Right hindlimb (tissue), 1 donor: ENCODE data around the gene DRAP1.
A peak's percentile ranks its signal among the peaks of the same experiment; 100 is the strongest.

Experiments
- DNase-seq: peaks from one replicate; pipeline ENCODE4 v3.0.0-alpha.2; 2018

Gene DRAP1, protein sequence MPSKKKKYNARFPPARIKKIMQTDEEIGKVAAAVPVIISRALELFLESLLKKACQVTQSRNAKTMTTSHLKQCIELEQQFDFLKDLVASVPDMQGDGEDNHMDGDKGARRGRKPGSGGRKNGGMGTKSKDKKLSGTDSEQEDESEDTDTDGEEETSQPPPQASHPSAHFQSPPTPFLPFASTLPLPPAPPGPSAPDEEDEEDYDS

DNA sequence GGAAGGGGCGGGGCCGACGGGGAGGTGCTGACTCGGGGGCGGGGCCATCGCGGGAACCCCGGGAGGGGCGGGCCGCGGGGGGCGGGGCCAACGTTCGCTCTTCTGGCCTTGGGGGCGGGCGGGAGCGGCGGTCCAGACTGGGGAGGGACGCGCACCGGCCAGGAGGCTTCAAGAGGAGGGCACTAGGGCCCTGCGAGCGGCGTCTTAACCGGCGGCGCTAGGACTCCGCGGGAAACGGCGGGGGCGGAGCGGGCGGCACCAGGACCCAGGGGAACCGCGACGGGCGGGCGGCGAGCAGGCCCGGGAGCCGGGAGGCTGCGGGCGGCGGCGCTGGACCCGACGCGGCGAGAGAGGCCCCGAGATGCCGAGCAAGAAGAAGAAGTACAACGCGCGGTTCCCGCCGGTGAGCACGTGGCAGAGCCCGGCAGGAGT, at the start of gene DRAP1:
DRAP1 (plus strand) TSS at position 286 of the 432 bp plus-strand sequence; CDS start at position 362, 76 bp downstream.
- DNase-seq = peak; percentile 99

DNA sequence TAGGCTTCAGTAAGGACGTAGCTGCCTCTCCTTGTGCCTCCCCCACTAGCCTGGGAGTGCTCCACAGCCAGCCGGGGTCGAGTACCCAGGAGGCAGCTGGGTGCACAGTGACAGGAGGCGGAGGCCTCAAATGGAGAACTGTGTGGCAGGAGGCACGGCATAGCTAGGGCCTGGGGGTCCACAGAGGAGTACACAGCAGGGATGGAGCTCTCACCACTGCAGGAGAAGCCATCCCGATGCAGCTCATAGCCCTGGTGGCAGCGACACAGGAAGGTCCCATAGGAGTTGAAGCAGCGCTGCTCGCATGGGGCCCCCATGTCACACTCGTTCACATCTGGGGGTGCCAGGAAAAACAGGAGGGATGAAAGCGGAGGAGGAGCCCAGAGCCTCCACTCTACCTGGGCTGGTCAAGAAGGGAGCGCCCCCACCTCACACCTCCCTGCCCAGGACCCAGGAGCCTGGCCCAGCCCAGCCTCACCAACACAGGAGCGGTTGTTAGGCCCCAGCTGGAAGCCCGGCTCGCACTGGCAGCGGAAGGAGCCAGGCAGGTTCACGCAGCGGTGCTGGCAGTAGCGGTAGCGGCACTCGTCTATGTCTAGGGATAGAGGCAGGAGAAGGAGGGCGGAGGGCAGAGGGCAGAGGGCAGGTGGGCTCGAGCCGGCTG, 49.5 kb upstream of the DRAP1 start:
- DNase-seq = no peak

DNA sequence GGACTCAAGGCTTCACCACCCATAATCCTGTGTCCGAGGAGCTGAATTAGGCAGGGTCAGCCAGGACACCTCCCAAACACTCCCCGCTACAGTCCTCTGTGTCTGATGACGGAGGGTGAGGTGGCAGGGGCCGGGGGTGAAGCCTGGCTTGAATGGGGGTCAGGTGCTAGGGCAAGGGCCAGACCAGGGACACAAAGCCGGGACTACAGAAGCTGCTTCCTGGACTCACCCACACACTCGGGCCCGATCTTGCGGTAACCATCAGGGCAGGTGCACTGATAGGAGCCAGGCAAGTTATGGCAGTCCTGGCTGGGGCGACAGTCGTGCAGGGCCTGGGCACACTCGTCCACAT, 48.9 kb upstream of the DRAP1 start:
- DNase-seq = no peak

DNA sequence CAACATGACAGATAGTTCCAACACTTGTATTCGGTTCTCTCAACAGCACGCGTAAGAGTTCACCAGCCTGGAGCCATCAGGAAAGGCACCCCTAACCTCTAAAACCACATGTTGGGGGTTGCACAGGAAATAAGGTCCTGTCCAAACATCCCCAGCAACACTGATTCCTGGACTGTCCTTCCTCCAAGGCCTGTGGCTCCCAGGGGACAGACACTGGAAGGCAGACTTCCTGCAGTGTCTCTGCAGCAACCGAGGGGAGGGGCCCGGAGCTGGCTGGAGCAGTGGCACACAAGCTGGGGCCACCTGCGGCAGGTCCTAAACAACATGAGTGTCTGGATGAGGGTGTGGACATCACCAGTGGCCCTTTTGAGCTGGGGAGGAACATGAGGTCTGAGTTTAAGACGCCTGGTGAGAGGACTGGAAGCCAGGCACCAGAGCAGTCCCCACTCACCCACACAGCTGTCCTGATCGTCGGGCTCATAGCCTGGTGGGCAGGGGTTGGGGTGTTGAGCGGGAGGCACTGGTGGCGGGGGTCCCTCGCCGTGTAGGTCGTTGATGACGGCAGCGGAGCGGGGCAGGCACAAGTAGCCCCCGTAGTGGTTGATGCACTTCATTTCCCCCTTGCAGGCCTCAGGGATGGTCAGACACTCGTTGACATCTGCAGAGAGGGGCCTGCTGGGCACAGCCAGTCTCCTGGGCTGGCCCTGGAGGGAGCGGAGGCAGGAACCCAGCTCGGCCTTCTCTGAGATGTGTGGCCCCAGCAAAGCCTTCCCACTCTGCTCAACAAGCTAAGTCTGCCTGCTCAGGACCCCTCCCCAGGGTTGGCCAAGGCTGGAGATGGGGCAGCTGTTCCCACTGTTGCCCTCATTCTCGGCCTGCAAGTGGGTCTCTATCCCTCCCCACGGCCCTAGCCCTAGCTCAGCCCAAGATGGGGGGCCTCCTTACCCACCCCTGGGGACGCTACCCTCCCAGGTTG, 48.2 kb upstream of the DRAP1 start:
- DNase-seq = peak; percentile 17

DNA sequence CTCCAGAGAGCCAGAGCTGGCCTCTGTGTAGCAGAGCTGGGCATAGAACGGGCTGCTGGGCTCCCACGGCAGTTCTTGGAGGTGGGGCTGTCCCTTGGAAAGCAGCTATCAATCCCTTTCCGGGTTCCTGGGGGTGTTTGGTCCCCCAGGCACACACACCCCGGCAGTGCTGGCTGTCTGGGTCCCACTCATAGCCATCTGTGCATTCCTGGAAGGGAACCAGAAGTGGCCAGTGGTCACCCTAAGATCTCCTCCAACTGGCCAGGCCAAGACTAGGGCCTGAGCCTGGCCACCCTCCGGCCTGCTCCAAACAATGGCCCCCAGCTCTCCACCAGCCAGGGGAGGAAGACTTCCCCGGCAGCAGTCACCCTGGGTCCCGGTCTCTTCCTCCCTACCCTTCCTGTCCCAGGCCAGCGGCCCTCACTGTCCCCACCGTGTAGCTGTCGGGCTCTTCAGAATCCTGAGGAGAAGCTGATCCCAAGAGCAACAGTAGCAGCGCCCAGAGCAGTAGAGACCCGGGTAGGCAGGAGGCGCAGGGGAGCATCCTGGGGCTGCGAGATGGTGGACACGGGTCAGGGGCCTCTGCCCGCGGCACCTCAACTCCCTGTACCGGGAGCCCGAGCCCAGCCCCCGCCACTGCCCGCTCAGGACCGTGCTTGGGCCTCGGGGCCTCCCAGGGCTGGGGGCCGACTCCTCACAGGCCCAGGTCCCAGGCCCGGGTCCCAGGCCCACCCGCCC, 47.2 kb upstream of the DRAP1 start:
- DNase-seq = peak; percentile 52

DNA sequence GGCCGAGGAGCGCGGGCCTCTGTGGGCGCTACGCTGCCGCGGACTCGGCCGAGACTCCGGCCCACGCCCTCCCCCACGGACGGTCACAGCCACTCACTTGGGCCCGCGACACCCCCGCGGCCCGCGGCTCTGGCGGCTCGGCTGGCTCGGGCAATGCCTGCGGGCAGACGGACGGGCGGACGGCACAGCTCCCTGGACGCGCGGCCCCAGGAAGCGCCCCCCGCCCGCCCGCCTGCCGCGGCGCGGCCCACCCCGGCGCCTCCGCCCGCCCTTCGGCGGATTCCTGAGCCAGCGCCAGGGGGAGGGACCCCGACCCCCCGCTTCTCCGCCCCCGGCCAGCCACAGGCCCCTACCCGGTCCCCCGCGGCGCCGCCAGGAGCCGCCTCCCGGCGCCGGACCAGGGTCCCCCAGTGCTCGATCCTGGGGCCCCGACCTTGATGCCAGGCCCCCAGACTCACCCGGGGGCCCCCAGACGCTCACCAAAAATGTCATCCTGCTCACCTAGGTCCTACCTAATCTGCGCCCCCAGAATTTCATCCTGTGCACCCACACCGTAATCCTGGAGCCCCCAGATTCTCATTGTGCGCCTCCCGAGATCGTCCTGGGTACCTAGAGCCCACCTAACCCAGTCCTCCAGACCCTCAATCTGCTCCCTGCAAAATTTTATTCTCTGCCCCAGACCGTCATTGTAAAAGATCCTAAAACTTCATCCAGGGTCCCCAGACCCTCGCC, 46.5 kb upstream of the DRAP1 start, which contains the start of gene EFEMP2:
EFEMP2 (minus strand) TSS at position 215 of the 732 bp plus-strand sequence. CDS start 446 bp downstream, outside the sequence.
- DNase-seq = peak; percentile 88

DNA sequence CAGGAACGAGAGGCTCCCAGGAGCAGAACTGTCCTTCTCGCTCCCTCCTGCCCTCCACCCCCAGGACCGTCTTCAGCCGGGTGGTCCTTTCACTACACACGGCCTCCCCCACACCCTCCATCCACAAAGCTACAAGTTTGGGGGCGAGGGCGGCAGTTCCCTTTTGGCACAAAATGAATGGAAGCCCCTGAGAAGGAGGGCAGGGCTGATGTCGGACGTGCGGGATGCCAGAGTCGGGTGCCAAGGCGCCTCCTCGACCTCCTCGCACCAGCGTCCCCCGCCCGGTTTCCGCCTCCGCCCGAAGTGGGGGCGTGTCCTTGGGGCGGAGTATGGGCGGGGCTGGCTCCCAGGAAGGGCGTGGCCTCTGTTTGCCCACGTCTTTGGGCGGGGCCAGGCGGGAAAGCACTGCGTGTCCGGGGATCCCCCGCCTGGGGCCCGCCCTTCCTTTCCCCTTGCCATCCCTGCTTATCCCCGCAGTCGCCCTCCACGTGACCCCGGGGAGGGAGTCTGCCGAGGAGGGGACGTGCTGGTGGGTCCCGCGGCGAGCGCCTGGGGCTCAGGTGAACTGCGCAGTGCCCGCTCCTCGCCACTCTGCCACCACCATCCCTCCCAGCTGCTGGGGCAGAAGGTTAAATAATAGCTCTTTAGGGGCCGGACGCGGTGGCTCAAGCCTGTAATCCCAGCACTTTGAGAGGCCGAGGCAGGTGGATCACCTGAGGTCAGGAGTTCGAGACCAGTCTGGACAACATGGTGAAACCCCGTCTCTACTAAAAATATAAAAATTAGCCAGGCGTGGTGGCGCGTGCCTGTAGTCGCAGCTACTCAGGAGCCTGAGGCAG, 45.7 kb upstream of the DRAP1 start:
- peak; percentile 96 for DNase-seq

DNA sequence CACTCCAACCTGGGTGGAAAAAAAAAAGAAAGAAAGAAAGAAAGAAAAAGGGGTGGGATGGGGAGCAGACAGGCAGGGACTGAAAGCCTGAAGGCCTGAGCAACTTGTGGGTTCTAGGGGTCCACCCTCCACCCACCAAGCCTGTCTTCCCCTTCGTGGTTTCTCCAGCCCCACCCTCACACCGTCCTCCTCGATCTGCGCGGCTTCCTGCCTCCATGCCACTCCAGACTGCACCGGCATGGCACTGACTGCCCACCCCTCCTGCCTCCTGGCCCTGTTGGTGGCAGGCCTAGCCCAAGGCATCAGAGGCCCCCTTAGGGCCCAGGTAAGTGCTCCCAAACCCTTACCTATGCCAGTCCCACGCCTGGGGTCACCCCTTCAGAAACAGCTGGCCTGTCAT, 39.6 kb upstream of the DRAP1 start, which contains the start of gene CTSW:
CTSW (plus strand) TSS at position 221 of the 400 bp plus-strand sequence; CDS start at position 239, 18 bp downstream.
- DNase-seq = no peak

DNA sequence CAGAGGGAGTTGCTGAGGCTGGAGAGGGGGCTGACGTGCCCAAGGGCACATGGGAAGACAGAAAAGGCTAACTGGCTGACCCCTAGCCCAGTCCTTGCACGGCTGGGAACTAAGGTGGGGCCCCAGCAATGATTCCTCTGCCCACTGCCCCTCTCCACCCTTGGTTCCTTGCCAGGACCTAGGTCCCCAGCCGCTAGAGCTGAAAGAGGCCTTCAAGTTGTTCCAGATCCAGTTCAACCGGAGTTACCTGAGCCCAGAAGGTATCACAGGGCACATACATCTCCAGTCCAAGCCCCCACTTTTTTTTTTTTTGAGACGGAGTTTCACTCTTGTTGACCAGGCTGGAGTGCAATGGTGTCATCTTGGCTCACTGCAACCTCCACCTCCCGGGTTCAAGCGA, 39.2 kb upstream of the DRAP1 start:
- DNase-seq = no peak

DNA sequence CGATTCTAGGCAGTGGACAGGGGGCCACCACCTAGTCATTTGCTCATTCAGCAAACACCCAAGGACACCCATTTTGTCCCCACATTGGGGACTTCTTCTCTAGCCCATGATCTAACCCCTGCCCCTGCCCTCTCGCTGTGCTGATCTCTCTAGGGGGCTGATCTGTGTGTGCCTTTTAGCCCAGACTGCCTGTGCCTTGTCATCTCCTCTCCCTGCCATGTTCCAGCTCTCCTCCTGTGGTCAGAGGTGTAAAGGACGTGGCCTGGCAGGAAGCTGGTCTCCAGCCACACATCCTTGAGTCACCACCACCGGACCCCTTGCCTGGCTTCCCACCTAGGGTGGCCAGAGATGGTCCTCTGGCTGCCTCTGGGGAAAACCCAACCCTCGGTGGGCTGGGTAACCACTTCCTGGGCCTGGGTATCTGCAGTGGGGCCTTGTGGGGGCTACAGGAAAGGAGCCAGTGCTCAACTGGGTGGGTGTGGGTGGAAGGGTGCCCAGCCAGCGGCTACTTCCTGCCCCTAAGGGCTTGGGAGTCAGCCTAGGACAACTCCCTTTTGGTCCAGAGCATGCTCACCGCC, 38.3 kb upstream of the DRAP1 start:
- no peak for DNase-seq

DNA sequence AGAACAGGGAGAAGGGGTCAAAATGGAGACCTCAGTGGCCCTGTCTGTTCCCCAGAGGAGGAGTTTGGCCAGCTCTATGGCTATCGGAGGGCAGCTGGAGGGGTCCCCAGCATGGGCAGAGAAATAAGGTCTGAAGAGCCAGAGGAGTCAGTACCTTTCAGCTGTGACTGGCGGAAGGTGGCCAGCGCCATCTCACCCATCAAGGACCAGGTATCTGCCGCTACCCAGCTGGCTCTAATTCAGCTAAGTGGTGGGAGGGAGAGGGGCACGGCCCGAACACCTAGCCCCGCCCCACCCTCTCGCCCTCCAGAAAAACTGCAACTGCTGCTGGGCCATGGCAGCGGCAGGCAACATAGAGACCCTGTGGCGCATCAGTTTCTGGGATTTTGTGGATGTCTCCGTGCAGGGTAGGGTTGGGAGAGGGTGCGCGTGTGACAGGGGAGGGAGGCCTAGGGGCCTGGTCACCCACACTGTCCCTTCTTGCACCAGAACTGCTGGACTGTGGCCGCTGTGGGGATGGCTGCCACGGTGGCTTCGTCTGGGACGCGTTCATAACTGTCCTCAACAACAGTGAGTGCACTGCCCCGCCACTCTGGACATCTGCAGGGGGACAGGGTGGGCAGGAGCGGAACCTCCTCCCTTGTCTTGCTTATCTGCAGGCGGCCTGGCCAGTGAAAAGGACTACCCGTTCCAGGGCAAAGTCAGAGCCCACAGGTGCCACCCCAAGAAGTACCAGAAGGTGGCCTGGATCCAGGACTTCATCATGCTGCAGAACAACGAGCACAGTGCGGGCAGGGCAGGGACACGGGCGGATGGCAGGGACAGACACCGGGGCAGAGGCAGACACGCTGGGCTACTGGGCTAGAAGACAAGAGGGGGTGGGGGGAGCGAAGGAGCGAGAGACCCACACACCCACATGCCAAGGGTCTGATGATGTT, 36.8 kb upstream of the DRAP1 start:
- no peak for DNase-seq

DNA sequence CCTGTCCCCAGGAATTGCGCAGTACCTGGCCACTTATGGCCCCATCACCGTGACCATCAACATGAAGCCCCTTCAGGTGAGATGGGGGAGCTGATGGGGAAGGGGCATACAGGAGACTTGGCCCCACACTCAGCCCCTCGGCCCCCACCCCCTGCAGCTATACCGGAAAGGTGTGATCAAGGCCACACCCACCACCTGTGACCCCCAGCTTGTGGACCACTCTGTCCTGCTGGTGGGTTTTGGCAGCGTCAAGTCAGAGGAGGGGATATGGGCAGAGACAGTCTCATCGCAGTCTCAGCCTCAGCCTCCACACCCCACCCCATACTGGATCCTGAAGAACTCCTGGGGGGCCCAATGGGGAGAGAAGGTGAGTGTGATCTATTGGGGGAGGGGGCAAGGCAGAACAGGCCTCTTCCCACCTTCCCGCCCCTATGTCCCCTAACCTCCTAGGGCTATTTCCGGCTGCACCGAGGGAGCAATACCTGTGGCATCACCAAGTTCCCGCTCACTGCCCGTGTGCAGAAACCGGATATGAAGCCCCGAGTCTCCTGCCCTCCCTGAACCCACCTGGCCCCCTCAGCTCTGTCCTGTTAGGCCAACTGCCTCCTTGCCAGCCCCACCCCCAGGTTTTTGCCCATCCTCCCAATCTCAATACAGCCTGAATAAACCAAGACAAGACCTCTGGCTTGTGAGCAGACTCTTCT, 36.0 kb upstream of the DRAP1 start:
- DNase-seq = peak; percentile 21

DNA sequence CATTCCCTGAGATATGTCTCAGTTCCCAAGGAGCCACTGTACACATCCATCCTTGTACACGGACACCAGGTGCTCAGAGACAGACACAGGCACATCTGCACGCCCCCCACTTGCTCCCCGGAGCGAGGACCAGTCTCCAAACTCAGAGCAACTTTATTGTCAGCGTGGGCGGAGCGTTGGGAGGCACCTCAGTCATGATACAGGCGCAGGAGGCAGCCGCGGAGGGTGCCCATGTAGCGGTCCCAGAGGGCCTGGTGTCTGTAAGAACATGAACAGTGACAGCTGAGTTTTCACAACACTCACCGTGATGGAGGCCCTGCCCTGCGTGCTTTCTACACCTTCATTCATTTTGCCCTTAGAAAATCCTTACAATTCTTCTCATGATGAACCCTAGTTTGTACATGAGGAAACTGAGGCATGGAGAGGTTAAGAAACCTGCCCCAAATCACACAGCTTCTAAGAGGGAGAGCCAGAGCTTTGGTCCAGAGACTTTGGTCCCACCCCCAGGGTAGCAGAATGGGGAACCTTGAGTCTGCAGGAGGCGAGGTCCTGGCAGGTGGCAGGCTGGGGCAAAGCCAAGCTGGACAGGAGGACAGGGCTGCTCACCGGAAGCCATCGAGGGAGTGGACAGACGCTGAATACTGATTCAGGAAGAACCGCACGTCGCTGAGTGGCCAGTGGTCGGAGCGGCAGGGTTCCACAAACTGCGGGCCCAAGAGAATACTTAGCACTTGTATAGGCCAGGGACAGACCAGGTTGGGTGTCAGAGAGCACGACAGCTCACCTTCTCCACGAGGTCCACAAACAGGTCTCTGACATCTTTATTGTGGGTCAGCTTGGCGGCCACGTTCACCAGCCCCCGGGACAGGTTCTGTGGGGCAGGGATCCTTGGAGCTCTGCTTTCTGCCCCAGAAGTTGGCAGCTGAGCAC, 35.2 kb upstream of the DRAP1 start:
- no peak for DNase-seq

DNA sequence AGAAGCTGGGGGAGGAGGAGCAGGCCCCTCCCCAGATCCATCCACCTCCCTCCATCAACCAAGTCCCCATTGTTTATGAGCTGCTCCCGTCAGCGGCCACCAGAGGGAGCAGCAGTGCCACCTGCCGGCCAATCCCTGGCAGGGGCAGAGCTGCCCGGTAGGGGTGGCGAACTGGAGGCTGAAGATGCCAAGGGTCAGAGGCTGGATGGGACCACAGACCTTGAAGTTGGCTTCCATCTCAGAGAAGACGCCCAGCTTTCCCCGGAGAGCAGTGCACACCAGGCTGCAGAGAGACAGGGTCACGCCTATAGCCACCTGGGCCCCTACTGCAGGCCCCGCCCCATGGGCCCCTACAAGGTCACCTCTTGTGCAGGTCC, 34.5 kb upstream of the DRAP1 start:
- peak; percentile 79 for DNase-seq

DNA sequence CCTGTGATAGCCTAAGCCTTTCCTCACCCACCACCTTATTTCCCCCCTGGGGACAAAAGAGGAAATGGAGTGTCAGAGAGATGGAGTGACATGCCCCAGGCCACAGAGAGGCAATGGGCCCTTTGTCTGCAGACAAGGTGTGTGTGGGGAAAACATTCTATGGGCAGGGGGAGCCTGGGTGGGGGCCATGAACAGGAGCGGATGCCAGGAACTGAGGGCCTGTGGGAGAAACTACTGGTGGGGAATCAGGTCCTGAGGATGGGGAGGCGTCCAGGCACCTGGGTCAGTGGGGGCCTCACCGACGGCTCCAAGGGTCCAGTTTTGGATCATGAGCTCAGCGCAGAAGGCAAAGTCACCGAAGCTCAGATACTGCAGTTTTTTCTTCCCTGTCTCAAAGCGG, 34.0 kb upstream of the DRAP1 start:
- DNase-seq = no peak

DNA sequence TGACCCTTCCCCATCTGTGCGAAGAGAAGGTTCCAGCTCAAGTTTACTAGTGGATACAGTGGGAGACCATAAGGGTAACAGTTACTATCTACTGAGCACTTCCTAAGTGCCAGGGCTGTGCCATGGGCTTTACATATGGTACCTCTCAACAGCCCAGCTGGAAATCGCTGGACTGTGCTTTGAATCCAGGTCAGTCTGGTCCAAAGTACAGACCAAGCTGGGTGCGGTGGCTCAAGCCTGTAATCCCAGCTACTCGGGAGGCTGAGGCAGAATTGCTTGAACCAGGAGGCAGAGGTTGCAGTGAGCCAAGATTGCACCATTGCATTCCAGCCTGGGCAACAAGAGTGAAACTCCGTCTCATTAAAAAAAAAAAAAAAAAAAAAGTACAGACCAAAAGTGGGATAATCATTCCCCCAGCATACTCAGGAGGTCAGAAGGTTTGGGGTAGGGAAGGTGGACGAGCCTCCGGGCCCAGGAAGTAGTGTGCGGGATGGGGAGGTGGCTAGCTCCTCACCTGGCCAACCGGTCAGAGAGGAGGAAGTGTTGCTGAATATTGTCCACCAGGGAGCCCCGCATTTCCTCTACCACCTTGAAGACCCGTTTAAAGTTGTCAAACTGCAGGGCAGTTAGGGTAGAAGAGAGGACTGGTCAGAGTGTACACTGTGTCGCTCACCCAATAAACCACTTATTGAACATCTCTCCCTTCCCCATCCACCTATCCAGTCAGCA, 33.3 kb upstream of the DRAP1 start:
- DNase-seq = no peak
